Kidney (tissue), 14 donors: ENCODE data around the gene XAB2. TPM values are rescaled to one million over a fixed set of nuclear protein-coding genes. Genes with fewer than 3 reads are reported as not detected.

ENCODE experiments used
- DNase-seq, 5 donors: peaks; one replicate each; pipeline ENCODE4 v3.0.0-alpha.2; 2013 to 2020
- FAIRE-seq: peaks from 2 replicates; lab custom pipeline; 2012; peaks lifted over from hg19 to GRCh38; lab: Jason Lieb, UNC
- H3K27ac ChIP-seq, 2 donors: one replicate each; pipeline ENCODE4 v1.7.0; 2013; ENCODE audit warnings: low read depth in 2 of 2, low read length in 2 of 2, inconsistent platforms in 1 of 2
- H3K27me3 ChIP-seq: one replicate; pipeline ENCODE4 v1.7.1; 2013; ENCODE audit warnings: low read length, inconsistent platforms; ENCODE audit not compliant: control insufficient read depth, insufficient read depth
- H3K36me3 ChIP-seq, 3 donors: one replicate each; pipeline versions ENCODE4 v1.7.0 to v1.7.1; 2013; ENCODE audit warnings: low read length in 3 of 3, control low read depth in 1 of 3, inconsistent platforms in 1 of 3; ENCODE audit not compliant: insufficient read depth in 3 of 3, control insufficient read depth in 2 of 3
- H3K4me1 ChIP-seq, 3 donors: one replicate each; pipeline versions ENCODE4 v1.7.0 to v1.7.1; 2013; ENCODE audit warnings: low read length in 3 of 3, inconsistent platforms in 1 of 3, low read depth in 1 of 3; ENCODE audit not compliant: control insufficient read depth in 2 of 3, insufficient read depth in 2 of 3
- H3K4me3 ChIP-seq, 3 donors: one replicate each; pipeline versions ENCODE4 v1.7.0 to v1.8.1; 2013; ENCODE audit warnings: low read length in 3 of 3, control low read depth in 1 of 3, inconsistent platforms in 1 of 3
- H3K9ac ChIP-seq, 3 donors: one replicate each; pipeline versions ENCODE4 v1.7.0 to v1.7.1; 2013; ENCODE audit warnings: low read length in 3 of 3, control low read depth in 1 of 3, inconsistent platforms in 1 of 3
- H3K9me3 ChIP-seq, 3 donors: one replicate each; pipeline versions ENCODE4 v1.7.0 to v1.7.1; 2013; ENCODE audit warnings: low read length in 3 of 3, control low read depth in 1 of 3, inconsistent platforms in 1 of 3; ENCODE audit not compliant: control insufficient read depth in 2 of 3, insufficient read depth in 1 of 3
- CTCF ChIP-seq: IDR thresholded peaks from 3 replicates; pipeline ENCODE4 v1.5.1; 2012; ENCODE audit warnings: mild to moderate bottlenecking, moderate library complexity, borderline replicate concordance; ENCODE audit not compliant: insufficient read depth; ENCODE audit errors: extremely low read depth
- intact Hi-C: fragments of 100-400 bp; cut with DNase I; formaldehyde crosslinking; loops from one replicate; pipeline ENCODE4 v1.11.1; 2022
- polyA plus RNA-seq: library from polyadenylated mRNA; stranded (reverse); fragments of 350-450 nt; fragmentation: Illumina TruSeq; extraction: RNeasy Lipid Tissue Mini Kit (QIAGEN cat#74804); gene quantifications from one replicate; pipeline ENCODE4 v1.2.3, GENCODE V29; 2014; ENCODE audit warnings: low read depth, low replicate concordance; ENCODE audit not compliant: insufficient read depth
- total RNA-seq: library from RNA; stranded (reverse); fragmentation: NEBNext Ultra II Directional; extraction: Animal tissue kit (Norgen Biotek cat#: 25700); gene quantifications from one replicate; pipeline ENCODE4 v1.2.1, GENCODE V29; 2021
- donor health status: control.
- donor health status: control.
- donor health status: control.
- donor health status: control.
- donor health status: control.
- donor health status: DM: yes; HTN: yes; CAD: no.
- donor health status: Normal renal cell carcinoma (clear cell type).

XAB2 gene
- total and polyA plus RNA-seq, 2 donors from 2014 or later, result 34.2 to 44.4 TPM

GRCh38 chr19:7612282-7613274 is 16.8 kb downstream of the XAB2 start:
- peak in 2 of 5 donors; percentile 31 to 73 for DNase-seq
- no peak overlapping the region for H3K27ac ChIP-seq
- no peak overlapping the region for H3K4me3 ChIP-seq

GRCh38 chr19:7611541-7612279 is 17.6 kb downstream of the XAB2 start:
- DNase-seq (peak in 1 of 5 donors; percentile 75), FAIRE-seq (no peak)
- Histone ChIP-seq H3K4me1 (no peaks in the 10 kb centered on the region), H3K27ac (no peak overlapping the region), H3K36me3 (peaks cover 0 to 3% (median 0%) of the 10 kb centered on the region in 3 donors), H3K27me3 (no peaks in the 10 kb centered on the region), H3K4me3 (no peak overlapping the region), H3K9ac (no peak overlapping the region), H3K9me3 (no peaks in the 10 kb centered on the region)
- intact Hi-C loops, result no loop called here
- no peak for TF ChIP-seq CTCF

More at GRCh38 chr19:7612282-7613274, 16.8 kb downstream of the XAB2 start:
- Histone ChIP-seq H3K27me3 (no peaks in the 10 kb centered on the region), H3K36me3 (peaks cover 0 to 7% (median 3%) of the 10 kb centered on the region in 3 donors), H3K9me3 (no peaks in the 10 kb centered on the region), H3K9ac (no peak overlapping the region), H3K4me1 (peaks cover 0 to 4% (median under 1%) of the 10 kb centered on the region in 3 donors)
- intact Hi-C loops, result no loop called here
- no peak for FAIRE-seq
- no peak for TF ChIP-seq CTCF

- Histone ChIP-seq H3K36me3 (peaks cover 0 to 3% (median 0%) of the 10 kb centered on the region in 3 donors), H3K9ac (no peak overlapping the region), H3K4me3 (no peak overlapping the region), H3K9me3 (no peaks in the 10 kb centered on the region), H3K27ac (no peak overlapping the region), H3K4me1 (no peaks in the 10 kb centered on the region), H3K27me3 (no peaks in the 10 kb centered on the region)
- intact Hi-C loops, result no loop called here
- FAIRE-seq, result no peak
- peak in 1 of 5 donors; percentile 55 for DNase-seq
- no peak for TF ChIP-seq CTCF
Observed at GRCh38 chr19:7610491-7611240, 18.7 kb downstream of the XAB2 start.
